ENCODE results near the gene ARHGAP42. TPM values are rescaled to one million over a fixed set of nuclear protein-coding genes. Genes with fewer than 3 reads are reported as not detected.

The ARHGAP42 gene
- total RNA-seq, 1 experiment from 2014 or later, result 8.0 TPM

GRCh38 chr11:100999756-101000155 is 312.7 kb downstream of the ARHGAP42 start:
- CTCF ChIA-PET, result no interaction called here
- Histone ChIP-seq H3K9me3 (ENCODE audit: low read depth, low read length, poor library complexity, severe bottlenecking) (no peaks in the 10 kb centered on the region), H3K27me3 (replicated peaks; ENCODE audit: insufficient read depth, low read depth, low read length, poor library complexity) (no peaks in the 10 kb centered on the region), H3K4me1 (ENCODE audit: insufficient read depth, low read length, poor library complexity, severe bottlenecking) (no peaks in the 10 kb centered on the region), H3K4me3 (ENCODE audit: low read depth, low read length, poor library complexity, severe bottlenecking) (no peak overlapping the region), H3K36me3 (ENCODE audit: insufficient read depth, low read length, poor library complexity, severe bottlenecking) (no peaks in the 10 kb centered on the region), H3K27ac (ENCODE audit: low read depth, low read length, poor library complexity, severe bottlenecking) (no peak overlapping the region)
- intact Hi-C loops (cut with micrococcal nuclease; ENCODE audit: unreplicated experiment), result no loop called here
- POLR2A ChIA-PET (ENCODE audit: low non-redundant PET), result no interaction called here
- no TSS peak for BruUV-seq (replicated peaks)
- no peak for TF ChIP-seq EZH2 (IDR thresholded peaks at IDR 0.05; ENCODE audit: borderline replicate concordance, low read depth, low read length, poor library complexity, severe bottlenecking)
- no peak for TF ChIP-seq CTCF (conservative IDR thresholded peaks at IDR 0.05; ENCODE audit: low read depth, low read length)
- DNase-seq (ENCODE audit: low spot score), result no peak

- Histone ChIP-seq H3K27ac (ENCODE audit: low read depth, low read length, poor library complexity, severe bottlenecking) (no peak overlapping the region), H3K4me1 (ENCODE audit: insufficient read depth, low read length, poor library complexity, severe bottlenecking) (no peaks in the 10 kb centered on the region), H3K9me3 (ENCODE audit: low read depth, low read length, poor library complexity, severe bottlenecking) (no peaks in the 10 kb centered on the region), H3K27me3 (replicated peaks; ENCODE audit: insufficient read depth, low read depth, low read length, poor library complexity) (no peaks in the 10 kb centered on the region), H3K36me3 (ENCODE audit: insufficient read depth, low read length, poor library complexity, severe bottlenecking) (no peaks in the 10 kb centered on the region), H3K4me3 (ENCODE audit: low read depth, low read length, poor library complexity, severe bottlenecking) (no peak overlapping the region)
- CTCF ChIA-PET, result no interaction called here
- POLR2A ChIA-PET (ENCODE audit: low non-redundant PET), result no interaction called here
- TF ChIP-seq EZH2 (IDR thresholded peaks at IDR 0.05; ENCODE audit: borderline replicate concordance, low read depth, low read length, poor library complexity, severe bottlenecking) (no peak), CTCF (conservative IDR thresholded peaks at IDR 0.05; ENCODE audit: low read depth, low read length) (no peak)
- no TSS peak for BruUV-seq (replicated peaks)
- no peak for DNase-seq (ENCODE audit: low spot score)
- intact Hi-C loops (cut with micrococcal nuclease; ENCODE audit: unreplicated experiment), result no loop called here
Observed at GRCh38 chr11:101003468-101003867, 316.4 kb downstream of the ARHGAP42 start.

GRCh38 chr11:101008961-101009689 is 322.0 kb downstream of the ARHGAP42 start:
- Histone ChIP-seq H3K9me3 (ENCODE audit: low read depth, low read length, poor library complexity, severe bottlenecking) (no peaks in the 10 kb centered on the region), H3K27me3 (replicated peaks; ENCODE audit: insufficient read depth, low read depth, low read length, poor library complexity) (no peaks in the 10 kb centered on the region), H3K27ac (ENCODE audit: low read depth, low read length, poor library complexity, severe bottlenecking) (no peak overlapping the region), H3K4me3 (ENCODE audit: low read depth, low read length, poor library complexity, severe bottlenecking) (no peak overlapping the region), H3K4me1 (ENCODE audit: insufficient read depth, low read length, poor library complexity, severe bottlenecking) (no peaks in the 10 kb centered on the region), H3K36me3 (ENCODE audit: insufficient read depth, low read length, poor library complexity, severe bottlenecking) (no peaks in the 10 kb centered on the region)
- no TSS peak for BruUV-seq (replicated peaks)
- no peak for TF ChIP-seq EZH2 (IDR thresholded peaks at IDR 0.05; ENCODE audit: borderline replicate concordance, low read depth, low read length, poor library complexity, severe bottlenecking)
- TF ChIP-seq CTCF (conservative IDR thresholded peaks at IDR 0.05; ENCODE audit: low read depth, low read length), result no peak
- ChIA-PET CTCF (no interaction called here), POLR2A (ENCODE audit: low non-redundant PET) (no interaction called here)
- DNase-seq (ENCODE audit: low spot score), result no peak
- intact Hi-C loops (cut with micrococcal nuclease; ENCODE audit: unreplicated experiment), result no loop called here

Data from A673 (cell line).